ENCODE measurements around the gene ATP9B. TPM values are rescaled to one million over a fixed set of nuclear protein-coding genes. Genes with fewer than 3 reads are reported as not detected.
"Not testable (repeated sequence)": the region's sequence is repeated elsewhere in the genome, so short reads cannot be mapped to it uniquely, and the experiment has no call there.

Gene ATP9B
- total RNA-seq, 1 donor from 2014 or later = 33.2 TPM

DNA sequence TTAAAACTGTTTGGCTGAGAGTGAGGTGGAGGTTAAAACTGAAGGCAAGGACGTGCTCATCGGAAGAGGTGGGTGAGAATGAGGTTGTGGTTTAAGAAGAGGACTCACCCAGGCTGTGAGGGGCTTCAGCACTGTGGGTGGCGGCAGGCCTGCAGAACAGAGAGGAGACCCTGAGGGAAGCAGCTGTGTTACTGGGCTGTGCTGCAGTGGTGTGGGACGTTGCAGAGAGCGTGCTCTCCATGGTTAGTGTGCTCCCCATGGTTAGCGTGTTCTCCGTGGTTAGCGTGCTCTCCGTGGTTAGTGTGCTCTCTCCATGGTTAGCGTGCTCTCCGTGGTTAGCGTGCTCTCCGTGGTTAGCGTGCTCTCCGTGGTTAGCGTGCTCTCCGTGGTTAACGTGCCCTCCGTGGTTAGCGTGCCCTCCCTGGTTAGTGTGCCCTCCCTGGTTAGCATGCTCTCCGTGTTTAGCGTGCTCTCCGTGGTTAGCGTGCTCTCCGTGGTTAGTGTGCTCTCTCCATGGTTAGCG, 258.1 kb downstream of the ATP9B start:
- H3K9ac ChIP-seq = no peak overlapping the region
- H3K4me1 ChIP-seq = no peaks in the 10 kb centered on the region
- no peaks in the 10 kb centered on the region for H3K36me3 ChIP-seq
- no peak overlapping the region for H3K4me3 Mint-ChIP-seq
- no peaks in the 10 kb centered on the region for H3K79me2 ChIP-seq (ENCODE audit: low read depth)
- DNase-seq (ENCODE audit: low spot score) = no peak
- no peak overlapping the region for H2AFZ ChIP-seq (replicated peaks)
- H3K27ac Mint-ChIP-seq = peak overlapping the region; percentile 31
- H3K27me3 ChIP-seq = no peaks in the 10 kb centered on the region
- H3K4me2 ChIP-seq = no peak overlapping the region
- H3K9me3 ChIP-seq (ENCODE audit: low read depth) = no peaks in the 10 kb centered on the region
- H4K20me1 ChIP-seq (ENCODE audit: low read depth) = no peaks in the 10 kb centered on the region
- no peak overlapping the region for H3K4me3 ChIP-seq
- peaks cover 7% of the 10 kb centered on the region for H3K4me1 Mint-ChIP-seq
- peaks cover 2% of the 10 kb centered on the region for H3K27me3 Mint-ChIP-seq (ENCODE audit: insufficient read depth, low read depth)
- peaks cover 5% of the 10 kb centered on the region for H3K9me3 Mint-ChIP-seq
- no peaks in the 10 kb centered on the region for H3F3A ChIP-seq (ENCODE audit: low read depth)
- peaks cover 15% of the 10 kb centered on the region for H3K36me3 Mint-ChIP-seq
- H3K27ac ChIP-seq = no peak overlapping the region
- TF ChIP-seq EZH2phosphoT487 (IDR thresholded peaks at IDR 0.05) = no peak
- TF ChIP-seq, protein P1, sequence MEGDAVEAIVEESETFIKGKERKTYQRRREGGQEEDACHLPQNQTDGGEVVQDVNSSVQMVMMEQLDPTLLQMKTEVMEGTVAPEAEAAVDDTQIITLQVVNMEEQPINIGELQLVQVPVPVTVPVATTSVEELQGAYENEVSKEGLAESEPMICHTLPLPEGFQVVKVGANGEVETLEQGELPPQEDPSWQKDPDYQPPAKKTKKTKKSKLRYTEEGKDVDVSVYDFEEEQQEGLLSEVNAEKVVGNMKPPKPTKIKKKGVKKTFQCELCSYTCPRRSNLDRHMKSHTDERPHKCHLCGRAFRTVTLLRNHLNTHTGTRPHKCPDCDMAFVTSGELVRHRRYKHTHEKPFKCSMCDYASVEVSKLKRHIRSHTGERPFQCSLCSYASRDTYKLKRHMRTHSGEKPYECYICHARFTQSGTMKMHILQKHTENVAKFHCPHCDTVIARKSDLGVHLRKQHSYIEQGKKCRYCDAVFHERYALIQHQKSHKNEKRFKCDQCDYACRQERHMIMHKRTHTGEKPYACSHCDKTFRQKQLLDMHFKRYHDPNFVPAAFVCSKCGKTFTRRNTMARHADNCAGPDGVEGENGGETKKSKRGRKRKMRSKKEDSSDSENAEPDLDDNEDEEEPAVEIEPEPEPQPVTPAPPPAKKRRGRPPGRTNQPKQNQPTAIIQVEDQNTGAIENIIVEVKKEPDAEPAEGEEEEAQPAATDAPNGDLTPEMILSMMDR (IDR thresholded peaks at IDR 0.05) = no peak
- TF ChIP-seq EZH2 (IDR thresholded peaks at IDR 0.05) = no peak

DNA sequence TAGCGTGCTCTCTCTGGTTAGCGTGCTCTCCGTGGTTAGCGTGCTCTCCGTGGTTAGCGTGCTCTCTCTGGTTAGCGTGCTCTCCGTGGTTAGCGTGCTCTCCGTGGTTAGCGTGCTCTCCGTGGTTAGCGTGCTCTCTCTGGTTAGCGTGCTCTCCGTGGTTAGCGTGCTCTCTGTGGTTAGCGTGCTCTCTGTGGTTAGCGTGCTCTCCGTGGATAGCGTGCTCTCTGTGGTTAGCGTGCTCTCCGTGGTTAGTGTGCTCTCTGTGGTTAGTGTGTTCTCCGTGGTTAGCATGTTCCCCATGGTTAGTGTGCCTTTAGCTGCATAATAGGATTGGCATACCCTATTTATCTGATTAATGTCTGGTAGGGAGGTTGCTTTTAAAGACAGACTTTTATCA, 258.7 kb downstream of the ATP9B start:
- not testable (repeated sequence) for H3K27me3 Mint-ChIP-seq (ENCODE audit: insufficient read depth, low read depth); H3K79me2 ChIP-seq (ENCODE audit: low read depth); H3K9me3 Mint-ChIP-seq; H3K4me3 ChIP-seq; H3K4me1 ChIP-seq; H3K4me1 Mint-ChIP-seq; H3K9ac ChIP-seq; H3K27ac ChIP-seq; DNase-seq (ENCODE audit: low spot score); H4K20me1 ChIP-seq (ENCODE audit: low read depth); H3K27me3 ChIP-seq; H3K36me3 ChIP-seq; H3K4me2 ChIP-seq; H3K9me3 ChIP-seq (ENCODE audit: low read depth); H3K4me3 Mint-ChIP-seq; H2AFZ ChIP-seq (replicated peaks); H3F3A ChIP-seq (ENCODE audit: low read depth)
- peak overlapping the region; percentile 72 for H3K27ac Mint-ChIP-seq
- H3K36me3 Mint-ChIP-seq = peaks cover 16% of the 10 kb centered on the region

DNA sequence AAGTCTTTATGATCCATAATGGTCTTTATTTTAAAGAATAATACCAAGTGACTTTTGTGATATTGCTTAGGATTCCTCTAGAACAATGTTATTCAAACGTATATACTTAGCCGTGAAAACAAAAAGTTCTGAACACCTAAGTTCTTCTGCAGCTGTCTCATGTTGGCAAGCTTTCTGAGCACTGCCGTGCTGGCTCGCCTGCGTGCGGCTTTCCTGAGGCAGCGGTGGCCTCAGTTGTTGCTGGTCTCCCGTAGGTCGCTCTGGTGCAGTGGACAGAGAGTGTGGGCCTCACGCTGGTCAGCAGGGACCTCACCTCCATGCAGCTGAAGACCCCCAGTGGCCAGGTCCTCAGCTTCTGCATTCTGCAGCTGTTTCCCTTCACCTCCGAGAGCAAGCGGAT, 259.7 kb downstream of the ATP9B start:
- no peaks in the 10 kb centered on the region for H3K9me3 ChIP-seq (ENCODE audit: low read depth)
- no peaks in the 10 kb centered on the region for H3K79me2 ChIP-seq (ENCODE audit: low read depth)
- H2AFZ ChIP-seq (replicated peaks) = no peak overlapping the region
- DNase-seq (ENCODE audit: low spot score) = no peak
- H3K4me1 ChIP-seq = no peaks in the 10 kb centered on the region
- H3K36me3 ChIP-seq = no peaks in the 10 kb centered on the region
- TF ChIP-seq EZH2 (IDR thresholded peaks at IDR 0.05) (no peak), EZH2phosphoT487 (IDR thresholded peaks at IDR 0.05) (no peak)
- TF ChIP-seq, protein P1 (IDR thresholded peaks at IDR 0.05) = no peak
- Mint-ChIP-seq H3K27ac (no peak overlapping the region), H3K27me3 (ENCODE audit: insufficient read depth, low read depth) (peaks cover 2% of the 10 kb centered on the region), H3K36me3 (peaks cover 14% of the 10 kb centered on the region), H3K4me1 (peaks cover 9% of the 10 kb centered on the region), H3K4me3 (no peak overlapping the region), H3K9me3 (peaks cover 5% of the 10 kb centered on the region)
- H3K27ac ChIP-seq = no peak overlapping the region
- H3F3A ChIP-seq (ENCODE audit: low read depth) = no peaks in the 10 kb centered on the region
- H3K27me3 ChIP-seq = no peaks in the 10 kb centered on the region
- no peak overlapping the region for H3K9ac ChIP-seq
- no peak overlapping the region for H3K4me2 ChIP-seq
- no peak overlapping the region for H3K4me3 ChIP-seq
- no peaks in the 10 kb centered on the region for H4K20me1 ChIP-seq (ENCODE audit: low read depth)

DNA sequence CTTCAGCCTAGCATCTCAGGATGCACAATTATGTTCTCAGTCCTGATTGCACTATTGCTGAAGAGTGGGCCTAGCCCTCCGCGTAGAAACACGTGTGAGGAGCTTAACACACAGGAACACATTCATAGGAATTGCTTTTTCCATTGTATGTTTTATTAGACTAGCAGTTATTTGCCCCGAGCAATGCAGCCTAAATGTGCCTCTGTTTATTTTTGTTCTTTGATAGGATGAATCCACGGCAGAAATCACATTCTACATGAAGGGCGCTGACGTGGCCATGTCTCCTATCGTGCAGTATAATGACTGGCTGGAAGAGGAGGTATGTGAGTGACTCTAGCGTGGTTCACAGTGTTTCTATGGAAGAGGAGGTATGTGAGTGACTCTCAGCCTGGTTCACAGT, 260.6 kb downstream of the ATP9B start:
- Mint-ChIP-seq H3K9me3 (peaks cover 5% of the 10 kb centered on the region), H3K4me3 (no peak overlapping the region), H3K27ac (no peak overlapping the region), H3K27me3 (ENCODE audit: insufficient read depth, low read depth) (peaks cover 2% of the 10 kb centered on the region), H3K36me3 (peaks cover 14% of the 10 kb centered on the region), H3K4me1 (peaks cover 9% of the 10 kb centered on the region)
- no peak overlapping the region for H2AFZ ChIP-seq (replicated peaks)
- H3K4me1 ChIP-seq = no peaks in the 10 kb centered on the region
- no peaks in the 10 kb centered on the region for H3K27me3 ChIP-seq
- no peak overlapping the region for H3K4me3 ChIP-seq
- H4K20me1 ChIP-seq (ENCODE audit: low read depth) = no peaks in the 10 kb centered on the region
- H3K79me2 ChIP-seq (ENCODE audit: low read depth) = no peaks in the 10 kb centered on the region
- no peaks in the 10 kb centered on the region for H3F3A ChIP-seq (ENCODE audit: low read depth)
- no peak overlapping the region for H3K9ac ChIP-seq
- no peaks in the 10 kb centered on the region for H3K9me3 ChIP-seq (ENCODE audit: low read depth)
- no peak overlapping the region for H3K4me2 ChIP-seq
- DNase-seq (ENCODE audit: low spot score) = no peak
- no peaks in the 10 kb centered on the region for H3K36me3 ChIP-seq
- no peak overlapping the region for H3K27ac ChIP-seq
- TF ChIP-seq, protein P1 (IDR thresholded peaks at IDR 0.05) = no peak
- TF ChIP-seq EZH2 (IDR thresholded peaks at IDR 0.05) = no peak
